HepG2 (cell line): Measurements from ENCODE around the gene ADAMTS17. TPM values are rescaled to one million over a fixed set of nuclear protein-coding genes. Genes with fewer than 3 reads are reported as not detected.

Experiments
- ATAC-seq: fragments of 200-7000 bp; cut with Tn5 transposase; 3 replicates; pipeline ENCODE4 v1.9.1; 2020; ENCODE audit warnings: mild to moderate bottlenecking, moderate library complexity
- BruUV-seq: library from RNA; stranded (reverse); fragments of 400-500 nt; replicated peaks from 2 replicates; lab custom pipeline; 2021; lab: Mats Ljungman, UMichigan
- CTCF ChIA-PET: fragments of 300-600 bp; formaldehyde crosslinking; extraction: SDS; loops from one replicate; lab custom pipeline; 2021; ENCODE audit warnings: low total read pairs, inconsistent platforms, low intra/inter-chr PET ratio; lab: Yijun Ruan, JAX
- POLR2A ChIA-PET: fragments of 350-600 bp; sonication (Branson Sonifier 250); formaldehyde crosslinking; loops from one replicate; lab custom pipeline; 2020; ENCODE audit warnings: antibody characterized with exemption, inconsistent platforms; lab: Yijun Ruan, JAX
- DNase-seq: peaks from one replicate; pipeline ENCODE4 v3.0.0-alpha.2; 2015; ENCODE audit warnings: low spot score
- FAIRE-seq: peaks from 3 replicates; lab custom pipeline; 2011; peaks lifted over from hg19 to GRCh38; lab: Jason Lieb, UNC
- H2AFZ ChIP-seq: one replicate; pipeline ENCODE4 v1.6.1; 2011; ENCODE audit warnings: low read length, inconsistent platforms
- H3K27ac ChIP-seq: fragments of 300-600 bp; 3 replicates; pipeline ENCODE4 v1.8.0; 2011; ENCODE audit warnings: mixed run types, mild to moderate bottlenecking, mixed read lengths, low read length, inconsistent platforms; ENCODE audit not compliant: insufficient read depth; ENCODE audit errors: extremely low read length
- H3K27me3 ChIP-seq, 2 experiments: fragments of 200-600 bp in 1 of 2; 2 replicates in 1 of 2; 3 replicates in 1 of 2; pipeline versions ENCODE4 v1.6.0 to v1.8.0; 2011; ENCODE audit warnings: low read length in 2 of 2, mild to moderate bottlenecking in 2 of 2, moderate library complexity in 2 of 2, inconsistent platforms in 1 of 2; ENCODE audit not compliant: insufficient read depth in 2 of 2, control insufficient read depth in 1 of 2
- H3K36me3 ChIP-seq, 2 experiments: fragments of 200-600 bp in 1 of 2; replicated peaks in 1 of 2; 2 replicates in 1 of 2; 3 replicates in 1 of 2; pipeline versions ENCODE4 v1.5.1 to v1.8.0; 2011; ENCODE audit warnings: low read length in 2 of 2, inconsistent platforms in 1 of 2; ENCODE audit not compliant: insufficient read depth in 2 of 2, control insufficient read depth in 1 of 2
- H3K4me1 ChIP-seq: 2 replicates; pipeline ENCODE4 v1.5.1; 2012; ENCODE audit warnings: low read length, inconsistent platforms; ENCODE audit not compliant: insufficient read depth
- H3K4me2 ChIP-seq: 2 replicates; pipeline ENCODE4 v1.6.0; 2011; ENCODE audit warnings: low read depth, low read length, inconsistent platforms
- H3K4me3 ChIP-seq, 3 experiments: fragments of 200-600 bp in 1 of 3; sonication (generic), shearing (Covaris generic) in 1 of 3; replicated peaks in 1 of 3; 2 replicates each; pipeline ENCODE4 v1.5.1; 2011 to 2016; ENCODE audit warnings: low read length in 3 of 3, inconsistent platforms in 2 of 3, low read depth in 2 of 3, mild to moderate bottlenecking in 2 of 3, control low read depth in 1 of 3, mixed read lengths in 1 of 3; ENCODE audit not compliant: insufficient read depth in 1 of 3
- H3K79me2 ChIP-seq: one replicate; pipeline ENCODE4 v1.6.1; 2011; ENCODE audit warnings: low read length, inconsistent platforms; ENCODE audit not compliant: insufficient read depth
- H3K9ac ChIP-seq: 2 replicates; pipeline ENCODE4 v1.6.0; 2011; ENCODE audit warnings: mild to moderate bottlenecking, low read depth, low read length, inconsistent platforms; ENCODE audit not compliant: insufficient read depth
- H3K9me3 ChIP-seq: 2 replicates; pipeline ENCODE4 v1.5.1; 2012; ENCODE audit warnings: mild to moderate bottlenecking, low read length
- H4K20me1 ChIP-seq: 2 replicates; pipeline ENCODE4 v1.6.0; 2011; ENCODE audit warnings: inconsistent platforms, mild to moderate bottlenecking, low read length, moderate library complexity; ENCODE audit not compliant: insufficient read depth
- AHR ChIP-seq: IDR thresholded peaks from 2 replicates; pipeline ENCODE4 v1.6.1; 2018; ENCODE audit warnings: missing genetic modification reagents, missing compliant biosample characterization
- ARNT2 ChIP-seq: sonication (generic); formaldehyde crosslinking; IDR thresholded peaks from 2 replicates; pipeline ENCODE4 v1.8.0; 2022; ENCODE audit warnings: mild to moderate bottlenecking, low read depth, missing genetic modification reagents, moderate library complexity
- DRAP1 ChIP-seq: IDR thresholded peaks from 2 replicates; pipeline ENCODE4 v1.6.1; 2016; ENCODE audit warnings: missing genetic modification reagents, missing compliant biosample characterization
- EHMT2 ChIP-seq: fragments of 200-600 bp; sonication (generic); IDR thresholded peaks from 2 replicates; pipeline ENCODE4 v1.7.0; 2017; ENCODE audit warnings: antibody characterized with exemption, low read depth, low read length, borderline replicate concordance
- ISL2 ChIP-seq: sonication (generic); formaldehyde crosslinking; IDR thresholded peaks from 2 replicates; pipeline ENCODE4 v1.5.0; 2020; ENCODE audit warnings: missing genetic modification reagents
- MIXL1 ChIP-seq: IDR thresholded peaks from 2 replicates; pipeline ENCODE4 v1.6.1; 2016
- PREB ChIP-seq: sonication (generic); formaldehyde crosslinking; IDR thresholded peaks from 2 replicates; pipeline ENCODE4 v1.4.0; 2020; ENCODE audit warnings: missing genetic modification reagents
- TERF1 ChIP-seq: sonication (generic); formaldehyde crosslinking; IDR thresholded peaks from 2 replicates; pipeline ENCODE4 v1.8.0; 2022; ENCODE audit warnings: mild to moderate bottlenecking, missing genetic modification reagents, moderate library complexity
- TGIF2 ChIP-seq: IDR thresholded peaks from 2 replicates; pipeline ENCODE4 v1.6.1; 2016; ENCODE audit warnings: control low read depth, missing compliant biosample characterization
- THAP9 ChIP-seq: sonication (generic); formaldehyde crosslinking; IDR thresholded peaks from 2 replicates; pipeline ENCODE4; 2020; ENCODE audit warnings: missing genetic modification reagents, mild to moderate bottlenecking, borderline replicate concordance
- ZFP1 ChIP-seq: IDR thresholded peaks from 2 replicates; pipeline ENCODE4 v1.6.1; 2016
- ZFP41 ChIP-seq: sonication (generic); formaldehyde crosslinking; IDR thresholded peaks from 2 replicates; pipeline ENCODE4 v1.4.0; 2020; ENCODE audit warnings: mild to moderate bottlenecking, missing genetic modification reagents, borderline replicate concordance
- ZFP91 ChIP-seq: sonication (generic); formaldehyde crosslinking; IDR thresholded peaks from 2 replicates; pipeline ENCODE4 v1.9.0; 2022; ENCODE audit warnings: missing genetic modification reagents, mild to moderate bottlenecking, borderline replicate concordance
- ZNF367 ChIP-seq: sonication (generic); formaldehyde crosslinking; IDR thresholded peaks from 2 replicates; pipeline ENCODE4 v1.4.0; 2020; ENCODE audit warnings: missing genetic modification reagents, borderline replicate concordance
- ZNF547 ChIP-seq: sonication (generic); formaldehyde crosslinking; IDR thresholded peaks from 2 replicates; pipeline ENCODE4 v1.5.1; 2020; ENCODE audit warnings: mild to moderate bottlenecking, missing genetic modification reagents
- ZNF761 ChIP-seq: sonication (generic); formaldehyde crosslinking; conservative IDR thresholded peaks from 2 replicates; pipeline ENCODE4 v1.4.0; 2020; ENCODE audit warnings: mild to moderate bottlenecking, missing genetic modification reagents
- ZSCAN25 ChIP-seq: sonication (generic); formaldehyde crosslinking; IDR thresholded peaks from 2 replicates; pipeline ENCODE4 v1.8.0; 2022; ENCODE audit warnings: mild to moderate bottlenecking, missing genetic modification reagents
- WGBS: methylation state at CpG from one replicate; pipeline ENCODE4 v1.1.6; 2017; ENCODE audit warnings: low lambda C conversion rate; 5-methylcytosine and 5-hydroxymethylcytosine counted together
- in situ Hi-C: cut with HindIII; loops from 2 replicates; pipeline ENCODE4 v1.10.0; 2017; ENCODE audit warnings: low pct_unique_long_range_greater_than_20kb; ENCODE audit not compliant: extremely low pct_ligation_motif_present
- intact Hi-C: fragments of 100-400 bp; cut with micrococcal nuclease; formaldehyde crosslinking; loops from one replicate; pipeline ENCODE4 v1.10.0; 2022; ENCODE audit not compliant: unreplicated experiment
- polyA plus RNA-seq, 8 experiments: library from polyadenylated mRNA; depleted of rRNA in 3 of 8; stranded (reverse) in 7 of 8; unstranded in 1 of 8; fragments of >200 nt; fragmentation: Illumina TruSeq in 4 of 8; extraction: Trizol in 4 of 8; gene quantifications; 2 replicates each; pipeline versions ENCODE4 v1.2.1 to v1.2.3, GENCODE V29; 2011 to 2016; ENCODE audit warnings: low read depth in 4 of 8, missing spikeins in 1 of 8, mixed read lengths in 1 of 8; ENCODE audit not compliant: insufficient read depth in 1 of 8
- total RNA-seq, 5 experiments: library from RNA; depleted of rRNA; stranded (reverse); fragments of >200 nt; fragmentation: Illumina TruSeq; extraction: Trizol; gene quantifications; 2 replicates each; pipeline ENCODE4 v1.2.3, GENCODE V29; 2016; ENCODE audit warnings: low read depth in 1 of 5

The ADAMTS17 gene
- total and polyA plus RNA-seq, 2 of the 13 experiments (the other 11 are each of a cell fraction or from before 2014, with no cell fraction given): 0.02 to 0.04 TPM

- no peak for ATAC-seq
- WGBS: 38% methylated on average over 7 of the region's 9 CpGs
- Histone ChIP-seq H3K36me3 (no peaks in the 10 kb centered on the region), H3K79me2 (no peaks in the 10 kb centered on the region), H3K9me3 (no peaks in the 10 kb centered on the region), H3K27me3 (0 out of 5 replicates have a peak, but pooled peaks cover 0 to 3% of the 10 kb centered on the region in 2 experiments), H3K4me1 (no peaks in the 10 kb centered on the region), H4K20me1 (no peaks in the 10 kb centered on the region), H3K4me3 (no peak overlapping the region), H2AFZ (no peak overlapping the region), H3K4me2 (no peak overlapping the region), H3K27ac (no peak overlapping the region), H3K9ac (no peak overlapping the region)
- DNase-seq: no peak
- no peak for FAIRE-seq
- POLR2A ChIA-PET: no interaction called here
- BruUV-seq: no TSS peak
- CTCF ChIA-PET: no interaction called here
- in situ Hi-C loops: no loop called here
- TF ChIP-seq ZFP91: no peak
- TF ChIP-seq ZSCAN25 (CRISPR knock-in tag): no peak
- TF ChIP-seq EHMT2: no peak
- no peak for TF ChIP-seq ISL2 (CRISPR knock-in tag)
- no peak for TF ChIP-seq TGIF2
- TF ChIP-seq PREB: no peak
- TF ChIP-seq ZFP41 (CRISPR knock-in tag): no peak
- no peak for TF ChIP-seq THAP9
- TF ChIP-seq ARNT2 (CRISPR knock-in tag): no peak
- TF ChIP-seq DRAP1: no peak
- TF ChIP-seq ZNF761 (CRISPR knock-in tag): no peak
- TF ChIP-seq MIXL1 (CRISPR knock-in tag): no peak
- no peak for TF ChIP-seq ZFP1
- TF ChIP-seq TERF1 (CRISPR knock-in tag): no peak
- TF ChIP-seq ZNF367 (CRISPR knock-in tag): no peak
- no peak for TF ChIP-seq ZNF547 (CRISPR knock-in tag)
- TF ChIP-seq AHR (CRISPR knock-in tag): no peak
- TF ChIP-seq, all 625 proteins: peak for 0
- intact Hi-C loops: no loop called here
These were observed 245.6 kb downstream of the ADAMTS17 start for GRCh38 chr15:100096248-100096600.
